Breast epithelium (tissue), 3 donors: Measurements from ENCODE around the gene ARHGAP31.

Experiments used
- CTCF ChIP-seq, 3 donors: fragments of 450-650 bp; IDR thresholded peaks; one replicate each; pipeline ENCODE4 v1.5.1; 2016 to 2017; ENCODE audit warnings: antibody characterized with exemption in 3 of 3, mild to moderate bottlenecking in 3 of 3, moderate library complexity in 3 of 3
- POLR2A ChIP-seq: fragments of 450-650 bp; IDR thresholded peaks from one replicate; pipeline ENCODE4 v1.6.1; 2016; ENCODE audit warnings: antibody characterized with exemption, mild to moderate bottlenecking, moderate library complexity
- POLR2AphosphoS5 ChIP-seq, 3 donors: sonication (generic); formaldehyde crosslinking; IDR thresholded peaks; one replicate each; pipeline ENCODE4 v1.6.1; 2017; ENCODE audit warnings: antibody characterized with exemption in 3 of 3

GRCh38 chr3:119413603-119414280 is 119.6 kb downstream of the ARHGAP31 start:
- TF ChIP-seq POLR2A (no peak), CTCF (IDR thresholded peaks at IDR 0.05) (no peak), POLR2AphosphoS5 (IDR thresholded peaks at IDR 0.05) (no peak)
